ENCODE results near the gene POC1A.

DNA sequence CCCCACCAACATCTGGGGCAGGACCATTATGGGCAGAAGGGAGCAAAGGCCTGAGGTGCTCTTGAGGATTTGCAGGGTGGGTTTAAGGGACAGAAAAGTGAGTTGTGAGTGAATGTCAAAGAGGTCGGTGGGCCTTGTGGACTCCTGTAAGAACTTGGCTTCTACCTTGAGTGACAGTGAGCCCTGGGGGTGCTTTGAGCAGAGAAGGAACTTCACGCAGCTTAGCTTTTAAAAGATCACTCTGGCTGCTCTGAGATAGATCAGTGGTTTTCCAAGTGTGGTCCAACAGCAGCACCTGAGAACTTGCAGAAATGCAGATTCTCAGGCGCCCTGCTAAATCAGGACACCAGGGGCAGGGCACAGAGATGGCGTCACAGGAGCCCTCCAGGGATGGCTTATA is 28.5 kb upstream of the POC1A start:
- TF ChIP-seq HDGF (IDR thresholded peaks at IDR 0.05; ENCODE audit: borderline replicate concordance) (no peak), SP1 (IDR thresholded peaks at IDR 0.05) (no peak), ZNF384 (IDR thresholded peaks at IDR 0.05) (no peak), FOXA1 (IDR thresholded peaks at IDR 0.05) (no peak), FOXK2 (IDR thresholded peaks at IDR 0.05) (no peak), ELF4 (IDR thresholded peaks at IDR 0.05) (no peak), BHLHE40 (IDR thresholded peaks at IDR 0.05; ENCODE audit: borderline replicate concordance) (no peak), TARDBP (IDR thresholded peaks at IDR 0.05) (no peak), L3MBTL2 (conservative IDR thresholded peaks at IDR 0.05) (no peak)
- TF ChIP-seq, protein P1, sequence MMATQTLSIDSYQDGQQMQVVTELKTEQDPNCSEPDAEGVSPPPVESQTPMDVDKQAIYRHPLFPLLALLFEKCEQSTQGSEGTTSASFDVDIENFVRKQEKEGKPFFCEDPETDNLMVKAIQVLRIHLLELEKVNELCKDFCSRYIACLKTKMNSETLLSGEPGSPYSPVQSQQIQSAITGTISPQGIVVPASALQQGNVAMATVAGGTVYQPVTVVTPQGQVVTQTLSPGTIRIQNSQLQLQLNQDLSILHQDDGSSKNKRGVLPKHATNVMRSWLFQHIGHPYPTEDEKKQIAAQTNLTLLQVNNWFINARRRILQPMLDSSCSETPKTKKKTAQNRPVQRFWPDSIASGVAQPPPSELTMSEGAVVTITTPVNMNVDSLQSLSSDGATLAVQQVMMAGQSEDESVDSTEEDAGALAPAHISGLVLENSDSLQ (IDR thresholded peaks at IDR 0.05) = no peak

Data from HEK293T (cell line).